Measurements from ENCODE around the gene NT5DC1.

NT5DC1 gene

DNA sequence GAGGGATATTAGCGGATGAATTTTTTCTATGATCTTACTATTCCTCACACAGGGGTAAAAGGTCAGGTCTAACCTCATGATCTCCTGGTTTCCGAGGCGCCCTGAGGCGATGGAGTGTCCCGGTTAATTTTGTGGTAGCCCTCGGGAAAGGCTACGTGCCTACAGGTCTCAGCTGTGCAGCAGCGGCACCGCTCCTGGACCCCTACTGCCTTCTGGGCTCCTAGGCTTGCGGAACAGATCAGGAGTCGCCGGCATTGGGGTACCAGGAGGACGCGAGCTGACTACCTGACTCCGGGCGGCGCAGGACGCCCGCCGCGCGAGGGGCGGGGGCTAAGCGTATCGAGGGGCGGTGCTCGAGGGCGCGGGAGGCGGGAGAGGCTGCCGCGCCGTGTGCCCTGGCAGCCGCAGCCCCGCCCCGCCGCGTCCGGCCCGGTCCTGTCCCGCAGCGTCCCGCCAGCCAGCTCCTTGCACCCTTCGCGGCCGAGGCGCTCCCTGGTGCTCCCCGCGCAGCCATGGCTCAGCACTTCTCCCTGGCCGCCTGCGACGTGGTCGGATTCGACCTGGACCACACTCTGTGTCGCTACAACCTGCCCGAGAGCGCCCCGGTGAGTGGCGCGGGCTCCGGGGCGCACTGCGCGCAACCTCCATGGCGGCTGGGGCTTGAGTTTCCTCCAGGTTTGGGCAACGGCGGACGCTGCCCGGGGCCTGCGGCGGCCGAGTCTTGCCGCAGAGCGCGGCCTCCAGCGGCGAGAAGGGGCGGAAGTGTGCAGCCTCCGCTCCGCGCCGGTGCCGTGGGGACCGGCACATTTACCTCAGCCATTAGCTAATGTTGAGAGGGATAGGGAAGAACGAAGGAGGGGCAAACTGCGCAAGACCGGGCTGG is at the start of gene NT5DC1:
Gene NT5DC1, plus strand, starts transcription at position 435 of the 883 bp plus-strand sequence. Its CDS starts 78 bp downstream, at position 513.
- Histone ChIP-seq H3K4me2 (ENCODE audit: low read length) (peak within 1 kb of the TSS; percentile 94), H3K36me3 (ENCODE audit: control insufficient read depth, insufficient read depth, low read length) (no peaks in the 10 kb centered on the region), H3K4me1 (peaks cover 6% of the 10 kb centered on the region), H2AFZ (peak within 1 kb of the TSS; percentile 75), H3K9me3 (ENCODE audit: control insufficient read depth, low read length) (no peaks in the 10 kb centered on the region), H3K9ac (peak within 1 kb of the TSS; percentile 2), H3K27ac (peak within 1 kb of the TSS; percentile 85), H3K79me2 (peaks cover 22% of the 10 kb centered on the region), H3K27me3 (ENCODE audit: control insufficient read depth, insufficient read depth, low read length) (no peaks in the 10 kb centered on the region), H3K4me3 (ENCODE audit: low read depth, low read length) (peak within 1 kb of the TSS; percentile 90)
- TF ChIP-seq, protein P1, sequence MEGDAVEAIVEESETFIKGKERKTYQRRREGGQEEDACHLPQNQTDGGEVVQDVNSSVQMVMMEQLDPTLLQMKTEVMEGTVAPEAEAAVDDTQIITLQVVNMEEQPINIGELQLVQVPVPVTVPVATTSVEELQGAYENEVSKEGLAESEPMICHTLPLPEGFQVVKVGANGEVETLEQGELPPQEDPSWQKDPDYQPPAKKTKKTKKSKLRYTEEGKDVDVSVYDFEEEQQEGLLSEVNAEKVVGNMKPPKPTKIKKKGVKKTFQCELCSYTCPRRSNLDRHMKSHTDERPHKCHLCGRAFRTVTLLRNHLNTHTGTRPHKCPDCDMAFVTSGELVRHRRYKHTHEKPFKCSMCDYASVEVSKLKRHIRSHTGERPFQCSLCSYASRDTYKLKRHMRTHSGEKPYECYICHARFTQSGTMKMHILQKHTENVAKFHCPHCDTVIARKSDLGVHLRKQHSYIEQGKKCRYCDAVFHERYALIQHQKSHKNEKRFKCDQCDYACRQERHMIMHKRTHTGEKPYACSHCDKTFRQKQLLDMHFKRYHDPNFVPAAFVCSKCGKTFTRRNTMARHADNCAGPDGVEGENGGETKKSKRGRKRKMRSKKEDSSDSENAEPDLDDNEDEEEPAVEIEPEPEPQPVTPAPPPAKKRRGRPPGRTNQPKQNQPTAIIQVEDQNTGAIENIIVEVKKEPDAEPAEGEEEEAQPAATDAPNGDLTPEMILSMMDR (IDR thresholded peaks at IDR 0.05), result peak; percentile 51

DNA sequence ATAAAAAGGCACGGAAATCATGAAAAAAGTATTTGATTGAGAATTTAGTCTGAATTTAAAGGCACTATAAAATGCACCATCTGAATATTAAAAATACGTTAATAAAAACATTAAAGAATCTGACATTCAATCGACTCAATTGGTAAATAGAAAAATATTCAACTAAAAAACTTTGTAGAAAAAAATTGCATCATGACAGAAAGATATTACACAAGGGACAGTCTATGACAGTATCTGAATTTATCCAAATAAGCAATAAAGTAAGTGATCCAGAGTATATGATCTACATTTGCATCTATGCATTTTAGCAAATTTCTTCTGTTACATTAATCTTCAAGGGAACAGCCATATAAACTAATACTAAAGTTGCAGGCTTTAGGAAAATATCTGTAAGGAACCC is 49.4 kb upstream of the NT5DC1 start:
- Histone ChIP-seq H3K27me3 (ENCODE audit: control insufficient read depth, insufficient read depth, low read length) (no peaks in the 10 kb centered on the region), H2AFZ (no peak overlapping the region), H3K4me1 (no peaks in the 10 kb centered on the region), H3K27ac (no peak overlapping the region), H3K9ac (no peak overlapping the region), H3K9me3 (ENCODE audit: control insufficient read depth, low read length) (no peaks in the 10 kb centered on the region), H3K4me2 (ENCODE audit: low read length) (no peak overlapping the region), H3K36me3 (ENCODE audit: control insufficient read depth, insufficient read depth, low read length) (no peaks in the 10 kb centered on the region), H3K4me3 (ENCODE audit: low read depth, low read length) (no peak overlapping the region), H3K79me2 (no peaks in the 10 kb centered on the region)
- TF ChIP-seq, protein P1 (IDR thresholded peaks at IDR 0.05), result no peak

DNA sequence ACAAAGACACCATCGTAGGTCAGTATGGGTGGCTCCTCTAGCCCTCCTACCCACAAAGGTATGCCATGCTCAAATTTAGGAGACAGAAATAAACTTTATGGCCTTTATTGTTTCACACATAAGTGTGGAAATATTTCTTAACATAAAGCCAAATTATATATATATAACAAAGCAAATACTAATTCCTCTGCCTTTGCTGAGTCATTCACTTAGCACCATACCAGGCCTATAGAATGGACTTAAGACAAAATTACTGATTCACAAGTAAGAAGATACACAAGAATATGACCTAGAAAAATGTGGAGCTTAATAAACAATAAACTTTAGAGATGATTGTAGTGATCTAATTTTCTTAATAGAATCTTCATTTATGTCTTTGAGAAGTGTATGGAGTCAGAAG is 45.1 kb upstream of the NT5DC1 start:
- H3K79me2 ChIP-seq, result no peaks in the 10 kb centered on the region
- TF ChIP-seq, protein P1 (IDR thresholded peaks at IDR 0.05), result no peak

DNA sequence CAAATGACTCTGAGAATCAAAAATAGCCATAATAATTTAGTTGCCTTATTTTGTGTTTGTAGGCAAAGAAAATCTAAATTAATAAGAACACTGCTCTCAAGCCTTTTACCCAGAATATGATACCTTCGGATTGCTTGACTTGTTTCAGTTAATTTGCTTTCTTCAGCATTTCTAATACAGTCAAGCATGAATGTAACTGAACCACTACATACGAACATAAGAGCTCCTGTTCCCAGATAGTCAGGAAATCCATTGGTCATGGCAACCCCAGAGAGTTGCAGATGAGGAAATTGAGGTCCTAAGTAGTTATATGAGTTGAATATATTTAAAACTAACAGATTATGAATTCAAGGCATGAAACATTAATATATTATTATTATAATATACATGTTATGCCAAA is 42.9 kb upstream of the NT5DC1 start:
- no peaks in the 10 kb centered on the region for H3K36me3 ChIP-seq (ENCODE audit: control insufficient read depth, insufficient read depth, low read length)
- TF ChIP-seq, protein P1 (IDR thresholded peaks at IDR 0.05), result no peak
- peak overlapping the region; percentile 7 for H3K4me2 ChIP-seq (ENCODE audit: low read length)
- H3K79me2 ChIP-seq, result no peaks in the 10 kb centered on the region
- H3K4me1 ChIP-seq, result no peaks in the 10 kb centered on the region
- no peak overlapping the region for H3K9ac ChIP-seq
- H2AFZ ChIP-seq, result no peak overlapping the region
- no peak overlapping the region for H3K4me3 ChIP-seq (ENCODE audit: low read depth, low read length)
- no peaks in the 10 kb centered on the region for H3K9me3 ChIP-seq (ENCODE audit: control insufficient read depth, low read length)
- peak overlapping the region; percentile 29 for H3K27ac ChIP-seq
- no peaks in the 10 kb centered on the region for H3K27me3 ChIP-seq (ENCODE audit: control insufficient read depth, insufficient read depth, low read length)

More for the DNA sequence above, 45.1 kb upstream of the NT5DC1 start:
- H3K4me3 ChIP-seq (ENCODE audit: low read depth, low read length), result no peak overlapping the region
- no peaks in the 10 kb centered on the region for H3K36me3 ChIP-seq (ENCODE audit: control insufficient read depth, insufficient read depth, low read length)
- no peak overlapping the region for H3K4me2 ChIP-seq (ENCODE audit: low read length)
- H2AFZ ChIP-seq, result no peak overlapping the region
- no peak overlapping the region for H3K9ac ChIP-seq
- H3K27ac ChIP-seq, result no peak overlapping the region
- H3K9me3 ChIP-seq (ENCODE audit: control insufficient read depth, low read length), result no peaks in the 10 kb centered on the region
- no peaks in the 10 kb centered on the region for H3K4me1 ChIP-seq
- no peaks in the 10 kb centered on the region for H3K27me3 ChIP-seq (ENCODE audit: control insufficient read depth, insufficient read depth, low read length)

Data from parathyroid adenoma (tissue), 2 donors.